ENCODE data around the gene ETS1. TPM values are rescaled to one million over a fixed set of nuclear protein-coding genes. Genes with fewer than 3 reads are reported as not detected.

The ETS1 gene
- total RNA-seq, 1 donor from 2014 or later = 0.54 TPM

GRCh38 chr11:128588093-128588492, 735 bp upstream of the ETS1 start:
- peaks cover 29% of the 10 kb centered on the region for H3K4me1 Mint-ChIP-seq
- peaks cover 6% of the 10 kb centered on the region for H3K9me3 Mint-ChIP-seq
- Histone ChIP-seq H3K9ac (no peak overlapping the region), H3K4me1 (peaks cover 31% of the 10 kb centered on the region), H4K20me1 (ENCODE audit: low read depth) (peaks cover 7% of the 10 kb centered on the region), H3K27me3 (peaks cover 53% of the 10 kb centered on the region), H3F3A (ENCODE audit: low read depth) (peaks cover 13% of the 10 kb centered on the region), H3K4me2 (no peak overlapping the region), H2AFZ (replicated peaks) (no peak overlapping the region), H3K36me3 (no peaks in the 10 kb centered on the region), H3K27ac (no peak overlapping the region), H3K79me2 (ENCODE audit: low read depth) (no peaks in the 10 kb centered on the region), H3K4me3 (no peak overlapping the region), H3K9me3 (ENCODE audit: low read depth) (no peaks in the 10 kb centered on the region)
- H3K27ac Mint-ChIP-seq = no peak overlapping the region
- no peak for DNase-seq (ENCODE audit: low spot score)
- no peak overlapping the region for H3K4me3 Mint-ChIP-seq
- TF ChIP-seq EZH2 (IDR thresholded peaks at IDR 0.05) (no peak), CTCF (IDR thresholded peaks at IDR 0.05) (no peak), EZH2phosphoT487 (IDR thresholded peaks at IDR 0.05) (no peak)
- peaks cover 44% of the 10 kb centered on the region for H3K27me3 Mint-ChIP-seq (ENCODE audit: insufficient read depth, low read depth)
- no peaks in the 10 kb centered on the region for H3K36me3 Mint-ChIP-seq

GRCh38 chr11:128586689-128587088, 669 bp downstream of the ETS1 start:
- peaks cover 7% of the 10 kb centered on the region for H3F3A ChIP-seq (ENCODE audit: low read depth)
- H3K4me2 ChIP-seq = peak overlapping the region; percentile 67
- Mint-ChIP-seq H3K9me3 (peaks cover 6% of the 10 kb centered on the region), H3K4me3 (peak overlapping the region; percentile 30), H3K36me3 (no peaks in the 10 kb centered on the region), H3K4me1 (peaks cover 30% of the 10 kb centered on the region), H3K27ac (no peak overlapping the region), H3K27me3 (ENCODE audit: insufficient read depth, low read depth) (peaks cover 42% of the 10 kb centered on the region)
- H4K20me1 ChIP-seq (ENCODE audit: low read depth) = peaks cover 7% of the 10 kb centered on the region
- H2AFZ ChIP-seq (replicated peaks) = no peak overlapping the region
- peaks cover 50% of the 10 kb centered on the region for H3K27me3 ChIP-seq
- TF ChIP-seq EZH2 (IDR thresholded peaks at IDR 0.05) (no peak), CTCF (IDR thresholded peaks at IDR 0.05) (no peak), EZH2phosphoT487 (IDR thresholded peaks at IDR 0.05) (no peak)
- no peak overlapping the region for H3K27ac ChIP-seq
- DNase-seq (ENCODE audit: low spot score) = no peak
- no peaks in the 10 kb centered on the region for H3K79me2 ChIP-seq (ENCODE audit: low read depth)
- H3K4me1 ChIP-seq = peaks cover 24% of the 10 kb centered on the region
- H3K9ac ChIP-seq = no peak overlapping the region
- no peak overlapping the region for H3K4me3 ChIP-seq
- no peaks in the 10 kb centered on the region for H3K36me3 ChIP-seq
- H3K9me3 ChIP-seq (ENCODE audit: low read depth) = no peaks in the 10 kb centered on the region

- TF ChIP-seq CTCF (IDR thresholded peaks at IDR 0.05) (no peak), EZH2 (IDR thresholded peaks at IDR 0.05) (no peak), EZH2phosphoT487 (IDR thresholded peaks at IDR 0.05) (no peak)
- Mint-ChIP-seq H3K27ac (no peak overlapping the region), H3K4me1 (peaks cover 32% of the 10 kb centered on the region), H3K27me3 (ENCODE audit: insufficient read depth, low read depth) (peaks cover 38% of the 10 kb centered on the region), H3K36me3 (no peaks in the 10 kb centered on the region), H3K9me3 (peaks cover 2% of the 10 kb centered on the region), H3K4me3 (peak overlapping the region; percentile 46)
- Histone ChIP-seq H2AFZ (replicated peaks) (no peak overlapping the region), H3K36me3 (no peaks in the 10 kb centered on the region), H3K4me2 (peak overlapping the region; percentile 37), H3K9ac (no peak overlapping the region), H3K4me3 (no peak overlapping the region), H3K4me1 (peaks cover 24% of the 10 kb centered on the region), H3K79me2 (ENCODE audit: low read depth) (no peaks in the 10 kb centered on the region), H3K27ac (no peak overlapping the region), H3F3A (ENCODE audit: low read depth) (peaks cover 4% of the 10 kb centered on the region), H3K9me3 (ENCODE audit: low read depth) (no peaks in the 10 kb centered on the region), H4K20me1 (ENCODE audit: low read depth) (peaks cover 7% of the 10 kb centered on the region), H3K27me3 (peaks cover 41% of the 10 kb centered on the region)
- peak; percentile 16 for DNase-seq (ENCODE audit: low spot score)
Observed at GRCh38 chr11:128585498-128586238, 1.7 kb downstream of the ETS1 start.
